ENCODE measurements around the gene HLCS.
"Not testable (repeated sequence)": the region's sequence is repeated elsewhere in the genome, so short reads cannot be mapped to it uniquely, and the experiment has no call there.

HLCS gene

DNA sequence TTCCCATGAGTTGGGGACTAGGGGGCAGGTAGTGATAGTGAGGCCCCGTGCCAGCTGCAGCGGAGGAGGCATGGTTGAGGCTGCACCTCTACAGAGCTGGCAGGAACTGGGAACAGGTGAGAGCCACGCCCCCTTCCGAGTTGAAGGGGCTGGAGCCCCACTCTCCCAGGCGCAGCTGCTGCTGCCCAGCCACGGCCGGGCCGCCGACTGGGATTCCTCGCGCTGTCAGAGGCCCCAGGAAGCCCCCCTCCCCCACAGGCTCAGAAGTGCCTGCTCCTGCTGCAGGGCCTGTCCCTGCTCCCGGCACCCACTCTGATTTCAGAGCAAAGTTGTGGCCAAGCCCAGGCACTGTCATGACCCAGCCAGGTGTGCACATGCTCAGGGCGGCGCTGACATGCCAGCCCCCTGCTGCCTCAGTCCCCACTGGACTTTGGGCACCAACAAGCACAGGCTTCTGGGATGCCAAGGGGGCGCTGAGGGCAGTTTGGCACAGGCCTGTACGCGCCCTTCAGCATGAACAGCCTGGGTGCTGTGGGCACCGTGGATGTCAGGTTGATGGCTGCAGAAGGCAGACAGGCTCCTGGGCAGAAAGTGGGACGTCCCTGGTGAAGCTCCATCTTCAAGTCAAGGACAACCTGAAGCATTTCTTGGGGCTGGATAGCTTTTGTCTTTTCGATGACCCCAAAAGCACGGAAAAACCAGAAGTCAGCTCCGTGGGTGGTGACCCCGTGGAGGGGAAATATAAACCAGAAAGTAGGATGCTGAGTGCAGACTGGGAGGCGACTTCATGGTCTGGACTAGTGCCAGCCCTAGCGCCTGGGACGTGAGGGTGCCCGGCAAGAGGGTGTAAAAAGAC lies 146.1 kb downstream of the HLCS start:
- peak in 1 of 2 donors; percentile 29 for DNase-seq (ENCODE audit: low read depth in 2 of 2)
- TF ChIP-seq, protein P1, sequence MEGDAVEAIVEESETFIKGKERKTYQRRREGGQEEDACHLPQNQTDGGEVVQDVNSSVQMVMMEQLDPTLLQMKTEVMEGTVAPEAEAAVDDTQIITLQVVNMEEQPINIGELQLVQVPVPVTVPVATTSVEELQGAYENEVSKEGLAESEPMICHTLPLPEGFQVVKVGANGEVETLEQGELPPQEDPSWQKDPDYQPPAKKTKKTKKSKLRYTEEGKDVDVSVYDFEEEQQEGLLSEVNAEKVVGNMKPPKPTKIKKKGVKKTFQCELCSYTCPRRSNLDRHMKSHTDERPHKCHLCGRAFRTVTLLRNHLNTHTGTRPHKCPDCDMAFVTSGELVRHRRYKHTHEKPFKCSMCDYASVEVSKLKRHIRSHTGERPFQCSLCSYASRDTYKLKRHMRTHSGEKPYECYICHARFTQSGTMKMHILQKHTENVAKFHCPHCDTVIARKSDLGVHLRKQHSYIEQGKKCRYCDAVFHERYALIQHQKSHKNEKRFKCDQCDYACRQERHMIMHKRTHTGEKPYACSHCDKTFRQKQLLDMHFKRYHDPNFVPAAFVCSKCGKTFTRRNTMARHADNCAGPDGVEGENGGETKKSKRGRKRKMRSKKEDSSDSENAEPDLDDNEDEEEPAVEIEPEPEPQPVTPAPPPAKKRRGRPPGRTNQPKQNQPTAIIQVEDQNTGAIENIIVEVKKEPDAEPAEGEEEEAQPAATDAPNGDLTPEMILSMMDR (IDR thresholded peaks at IDR 0.05; ENCODE audit: low read depth, low read length): no peak
- no peak overlapping the region for H3K4me3 ChIP-seq (replicated peaks in 1 of 2; ENCODE audit: low read depth in 2 of 2, low read length in 2 of 2)

DNA sequence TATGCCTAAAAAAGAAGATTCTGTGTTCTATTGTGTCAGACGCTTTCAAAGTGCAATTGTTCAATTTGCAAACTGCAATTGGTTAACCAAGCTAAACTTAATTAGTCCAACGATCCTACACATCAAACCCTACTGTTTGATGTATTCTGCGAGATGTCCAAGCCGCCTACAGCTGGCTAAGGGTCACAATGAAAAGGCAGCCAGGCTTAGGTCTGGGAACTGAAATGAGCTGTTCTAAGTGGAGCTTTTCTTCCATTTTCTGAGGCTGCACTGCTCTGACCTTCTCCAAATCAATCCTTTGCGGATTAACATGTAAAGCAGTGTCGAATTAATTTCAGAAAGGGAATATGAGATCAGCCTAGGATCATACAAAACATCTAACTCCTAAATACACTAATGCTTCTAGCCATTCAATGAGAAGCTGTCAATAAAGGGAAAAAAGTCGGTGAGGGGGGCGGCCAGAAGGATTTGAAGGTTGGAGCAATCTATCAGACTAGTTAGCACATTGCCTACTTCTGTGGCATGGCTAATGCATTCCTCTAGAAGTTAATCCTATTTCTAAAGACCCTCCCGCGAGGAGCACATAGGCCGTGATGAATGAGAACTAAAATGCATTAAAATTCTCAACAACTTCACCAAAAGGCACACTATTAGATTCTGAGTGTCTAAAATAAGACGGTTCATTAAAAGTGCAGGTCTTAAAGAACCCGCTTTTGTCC lies 148.6 kb downstream of the HLCS start:
- DNase-seq (ENCODE audit: low read depth in 2 of 2): no peak
- no peak overlapping the region for H3K4me3 ChIP-seq (replicated peaks in 1 of 2; ENCODE audit: low read depth in 2 of 2, low read length in 2 of 2)
- TF ChIP-seq, protein P1 (IDR thresholded peaks at IDR 0.05; ENCODE audit: low read depth, low read length): no peak

- TF ChIP-seq, protein P1 (IDR thresholded peaks at IDR 0.05; ENCODE audit: low read depth, low read length): no peak
- no peak overlapping the region for H3K4me3 ChIP-seq (replicated peaks in 1 of 2; ENCODE audit: low read depth in 2 of 2, low read length in 2 of 2)
- no peak for DNase-seq (ENCODE audit: low read depth in 2 of 2)
Measured at GRCh38 chr21:36816561-36817130, 149.8 kb downstream of the HLCS start.

DNA sequence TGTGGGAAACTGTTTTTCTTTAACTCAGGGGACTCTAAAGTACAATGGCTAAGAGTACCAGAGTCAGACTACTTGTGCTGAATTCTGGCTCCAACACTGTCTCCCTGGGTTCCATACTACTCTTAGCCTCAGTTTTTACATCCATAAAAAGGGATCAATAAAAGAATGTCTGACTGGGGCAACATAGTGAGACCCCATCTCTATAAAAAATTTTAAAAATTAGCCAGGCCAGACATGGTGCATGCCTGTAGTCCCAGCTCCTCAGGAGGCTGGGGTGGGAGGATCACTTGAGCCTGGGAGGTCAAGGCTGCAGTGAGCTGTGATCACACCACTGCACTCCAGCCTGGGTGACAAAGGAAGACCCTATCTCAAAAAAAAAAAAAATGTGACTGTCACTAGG lies 150.4 kb downstream of the HLCS start:
- DNase-seq (ENCODE audit: low read depth in 2 of 2); H3K4me3 ChIP-seq (replicated peaks in 1 of 2; ENCODE audit: low read depth in 2 of 2, low read length in 2 of 2): not testable (repeated sequence)

GRCh38 chr21:36815284-36815683 lies 151.2 kb downstream of the HLCS start:
- H3K4me3 ChIP-seq (replicated peaks in 1 of 2; ENCODE audit: low read depth in 2 of 2, low read length in 2 of 2): no peak overlapping the region
- DNase-seq (ENCODE audit: low read depth in 2 of 2): no peak
- TF ChIP-seq, protein P1 (IDR thresholded peaks at IDR 0.05; ENCODE audit: low read depth, low read length): no peak

DNA sequence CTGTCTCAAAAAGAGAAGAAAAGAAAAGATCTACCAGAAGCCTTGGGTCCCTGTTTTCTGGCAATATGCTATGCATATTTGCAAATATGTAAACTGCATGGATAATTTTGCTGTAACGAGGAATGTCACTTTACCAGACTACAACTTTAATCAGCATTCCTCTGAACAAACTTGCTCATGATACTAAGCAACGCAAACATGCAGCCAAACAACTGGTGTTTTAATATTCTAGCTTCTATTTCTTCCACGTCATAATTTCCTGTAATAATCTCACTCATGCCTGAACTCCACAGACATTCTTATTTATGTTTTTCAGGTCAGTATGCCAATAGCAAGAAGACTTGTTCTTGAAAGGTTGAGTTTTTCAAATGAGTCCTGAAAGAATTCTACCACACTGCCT lies 153.4 kb downstream of the HLCS start:
- no peak overlapping the region for H3K4me3 ChIP-seq (replicated peaks in 1 of 2; ENCODE audit: low read depth in 2 of 2, low read length in 2 of 2)
- TF ChIP-seq, protein P1 (IDR thresholded peaks at IDR 0.05; ENCODE audit: low read depth, low read length): no peak
- peak; percentile 28 to 60 for DNase-seq (ENCODE audit: low read depth in 2 of 2)

DNA sequence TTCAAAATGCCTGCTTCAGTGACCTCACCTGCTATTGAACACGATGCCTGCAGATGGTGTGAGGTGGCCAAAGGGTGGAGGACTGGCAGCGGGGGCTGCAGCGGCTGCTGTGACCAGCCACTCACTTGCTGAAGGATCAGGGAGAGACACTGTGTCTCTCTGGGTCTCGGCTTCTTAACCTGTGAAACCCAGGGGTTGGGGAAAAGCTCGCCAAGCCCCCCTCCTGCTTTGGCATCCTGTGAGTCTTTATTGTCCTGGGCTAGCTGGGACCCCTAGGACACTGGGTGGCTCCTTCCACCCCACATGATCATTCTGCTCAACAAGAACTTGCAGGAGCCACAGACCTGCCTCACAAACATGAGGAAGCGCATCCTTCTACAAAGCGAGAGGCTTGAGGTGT lies 154.7 kb downstream of the HLCS start:
- TF ChIP-seq, protein P1 (IDR thresholded peaks at IDR 0.05; ENCODE audit: low read depth, low read length): no peak
- H3K4me3 ChIP-seq (replicated peaks in 1 of 2; ENCODE audit: low read depth in 2 of 2, low read length in 2 of 2): no peak overlapping the region
- DNase-seq (ENCODE audit: low read depth in 2 of 2): no peak

Data from cardiac fibroblast (primary cell).